PC-9 (cell line): ENCODE results near the gene SDK1.

ENCODE experiments used
- CTCF ChIP-seq: fragments of 200-600 bp; sonication (generic); conservative IDR thresholded peaks from 2 replicates; pipeline ENCODE4 v1.6.1; 2017; ENCODE audit warnings: mixed run types, antibody characterized with exemption, mild to moderate bottlenecking, moderate library complexity
- EZH2 ChIP-seq: fragments of 200-600 bp; sonication (generic); IDR thresholded peaks from 2 replicates; pipeline ENCODE4 v1.8.0; 2017; ENCODE audit warnings: antibody characterized with exemption, low read depth

- TF ChIP-seq CTCF (no peak), EZH2 (no peak)
Observed at GRCh38 chr7:4209966-4210365, 908.9 kb downstream of the SDK1 start.
